ENCODE measurements around the gene PMM2. TPM values are rescaled to one million over a fixed set of nuclear protein-coding genes. Genes with fewer than 3 reads are reported as not detected.
A peak's percentile ranks its signal among the peaks of the same experiment; 100 is the strongest.
"Not testable (repeated sequence)": the region's sequence is repeated elsewhere in the genome, so short reads cannot be mapped to it uniquely, and the experiment has no call there.

PMM2 gene
- polyA plus RNA-seq, 1 donor from 2014 or later: 32.3 TPM

DNA sequence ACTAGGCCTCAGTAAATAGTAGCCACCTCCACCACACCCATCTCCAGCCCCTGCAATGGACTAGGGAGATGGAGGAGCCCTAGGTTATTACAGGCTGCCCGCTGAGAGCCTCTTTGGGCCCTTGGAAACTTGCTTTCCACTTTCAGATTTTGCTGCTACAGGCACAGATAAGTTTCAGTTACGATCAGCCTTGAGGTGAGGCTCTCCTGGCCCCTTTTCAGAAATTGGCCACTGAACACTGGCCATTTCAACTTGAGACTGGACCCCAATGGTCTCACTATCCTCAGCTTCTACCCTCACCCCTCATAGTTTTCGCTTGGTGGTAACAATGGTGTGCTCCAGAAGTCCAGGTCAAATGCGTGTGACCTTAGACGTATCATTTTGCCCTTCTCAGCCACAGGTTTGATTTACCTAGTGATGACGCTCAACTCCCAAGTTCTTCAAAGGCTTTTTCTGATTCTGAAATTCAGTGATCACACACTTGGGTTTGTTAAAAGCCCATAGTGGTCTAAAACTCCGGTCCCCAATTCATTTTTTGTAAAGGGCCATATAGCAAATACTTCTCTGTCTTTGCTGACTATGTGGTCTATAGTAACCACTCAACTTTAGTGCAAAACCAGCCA, 1.0 kb downstream of the PMM2 start:
- Mint-ChIP-seq H3K4me3 (peak overlapping the region; percentile 87 to 98 (median 95)), H3K36me3 (no peaks in the 10 kb centered on the region), H3K4me1 (peaks cover 21 to 27% (median 25%) of the 10 kb centered on the region in 3 donors), H3K27ac (peak overlapping the region; percentile 67 to 94 (median 93)), H3K9me3 (no peaks in the 10 kb centered on the region), H3K27me3 (no peaks in the 10 kb centered on the region)

DNA sequence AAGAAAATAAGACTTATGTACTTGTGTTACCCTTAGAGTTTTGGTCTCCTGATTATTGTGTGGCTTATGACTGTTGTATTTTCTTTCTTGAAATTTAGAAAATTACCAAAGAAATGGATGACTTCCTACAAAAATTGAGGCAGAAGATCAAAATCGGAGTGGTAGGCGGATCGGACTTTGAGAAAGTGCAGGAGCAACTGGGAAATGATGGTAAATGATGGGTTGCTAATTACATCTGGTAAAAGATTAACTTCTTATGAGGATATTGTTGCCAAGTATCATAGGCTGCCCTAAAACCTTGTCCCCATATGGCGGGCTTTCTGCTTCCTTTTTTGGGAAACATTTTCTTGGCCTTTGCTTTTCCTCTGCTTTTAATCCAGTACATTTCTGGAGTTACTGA, 4.1 kb downstream of the PMM2 start:
- H3K4me1 Mint-ChIP-seq: peaks cover 16 to 19% (median 18%) of the 10 kb centered on the region in 3 donors
- no peak overlapping the region for H3K4me3 Mint-ChIP-seq
- no peak overlapping the region for H3K27ac Mint-ChIP-seq
- no peaks in the 10 kb centered on the region for H3K27me3 Mint-ChIP-seq
- no peaks in the 10 kb centered on the region for H3K9me3 Mint-ChIP-seq
- peaks cover 3% of the 10 kb centered on the region for H3K36me3 Mint-ChIP-seq

DNA sequence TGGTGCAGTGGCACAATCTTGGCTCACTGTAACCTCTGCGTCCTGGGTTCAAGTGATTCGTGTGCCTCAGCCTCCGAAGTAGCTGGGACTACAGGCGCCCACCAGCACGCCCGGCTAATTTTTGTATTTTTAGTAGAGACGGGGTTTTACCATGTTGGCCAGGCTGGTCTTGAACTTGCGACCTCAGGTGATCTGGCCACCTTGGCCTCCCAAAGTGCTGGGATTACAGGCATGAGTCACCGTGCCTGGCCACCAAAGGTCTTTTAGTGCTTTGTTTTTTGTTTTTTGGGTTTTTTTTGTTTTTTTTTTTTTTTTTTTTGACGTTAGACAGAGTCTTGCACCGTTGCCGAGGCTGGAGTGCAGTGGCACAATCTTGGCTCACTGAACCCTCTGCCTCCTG, 6.1 kb downstream of the PMM2 start:
- not testable (repeated sequence) for H3K9me3 Mint-ChIP-seq, H3K4me3 Mint-ChIP-seq, H3K36me3 Mint-ChIP-seq, H3K27ac Mint-ChIP-seq, H3K4me1 Mint-ChIP-seq, H3K27me3 Mint-ChIP-seq

DNA sequence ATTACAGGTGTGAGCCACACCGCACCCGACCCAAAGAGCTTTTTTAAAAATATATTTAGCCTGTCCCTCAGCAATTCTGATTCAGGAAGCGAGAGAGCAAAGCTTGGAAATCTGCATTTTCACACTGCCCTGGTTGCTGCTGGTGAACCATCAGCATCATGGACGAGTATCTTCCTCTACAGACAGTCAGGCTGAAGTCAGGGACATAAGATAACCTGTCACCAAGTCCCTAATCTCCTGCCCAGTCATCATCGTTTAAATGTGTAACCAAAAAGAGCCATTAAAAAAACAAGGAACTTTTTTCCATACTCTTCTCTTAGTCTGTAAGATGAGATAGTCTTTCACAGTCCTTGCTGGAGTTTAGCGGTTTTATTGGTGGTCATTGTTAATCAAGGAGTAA, 6.7 kb downstream of the PMM2 start:
- peaks cover under 1 to 5% (median 5%) of the 10 kb centered on the region in 3 donors for H3K4me1 Mint-ChIP-seq
- no peak overlapping the region for H3K27ac Mint-ChIP-seq
- H3K4me3 Mint-ChIP-seq: peak overlapping the region in 1 of 4 donors; percentile 4
- no peaks in the 10 kb centered on the region for H3K27me3 Mint-ChIP-seq
- peaks cover 3% of the 10 kb centered on the region for H3K36me3 Mint-ChIP-seq
- no peaks in the 10 kb centered on the region for H3K9me3 Mint-ChIP-seq

DNA sequence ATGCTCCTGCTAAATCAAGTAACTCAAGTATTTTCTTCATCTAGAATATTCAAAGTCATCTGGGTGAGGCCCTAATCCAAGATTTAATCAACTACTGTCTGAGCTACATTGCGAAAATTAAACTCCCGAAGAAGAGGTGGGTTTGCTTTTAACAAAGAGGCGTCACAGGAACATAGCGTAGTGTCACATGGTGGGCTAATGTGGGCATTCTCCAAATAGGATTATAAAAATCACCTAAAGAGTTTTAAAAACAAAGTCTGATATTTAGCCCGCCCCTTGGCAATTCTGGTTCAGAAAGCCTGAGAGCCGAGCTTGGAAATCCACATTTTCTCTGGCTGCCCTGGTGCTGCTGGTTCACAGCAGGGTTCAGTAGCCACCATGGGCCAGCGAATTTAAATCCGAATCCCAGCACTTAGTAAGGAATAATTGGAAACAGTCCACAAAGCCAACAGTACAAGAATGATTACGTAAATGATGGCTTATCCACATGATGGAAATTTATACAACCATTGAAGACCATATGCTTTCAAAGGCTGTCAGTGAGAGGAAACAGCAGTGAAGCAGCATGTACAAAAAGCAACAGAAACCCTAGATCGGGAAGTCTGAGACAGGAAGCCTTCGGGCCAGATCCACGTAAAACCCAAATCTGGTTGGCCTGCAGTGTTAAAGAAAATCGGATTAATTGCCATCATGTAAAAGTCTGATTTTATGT, 8.8 kb downstream of the PMM2 start:
- peaks cover 7% of the 10 kb centered on the region for H3K36me3 Mint-ChIP-seq
- peaks cover 0 to 5% (median 1%) of the 10 kb centered on the region in 3 donors for H3K4me1 Mint-ChIP-seq
- no peaks in the 10 kb centered on the region for H3K9me3 Mint-ChIP-seq
- H3K4me3 Mint-ChIP-seq: no peak overlapping the region
- no peaks in the 10 kb centered on the region for H3K27me3 Mint-ChIP-seq
- H3K27ac Mint-ChIP-seq: no peak overlapping the region

DNA sequence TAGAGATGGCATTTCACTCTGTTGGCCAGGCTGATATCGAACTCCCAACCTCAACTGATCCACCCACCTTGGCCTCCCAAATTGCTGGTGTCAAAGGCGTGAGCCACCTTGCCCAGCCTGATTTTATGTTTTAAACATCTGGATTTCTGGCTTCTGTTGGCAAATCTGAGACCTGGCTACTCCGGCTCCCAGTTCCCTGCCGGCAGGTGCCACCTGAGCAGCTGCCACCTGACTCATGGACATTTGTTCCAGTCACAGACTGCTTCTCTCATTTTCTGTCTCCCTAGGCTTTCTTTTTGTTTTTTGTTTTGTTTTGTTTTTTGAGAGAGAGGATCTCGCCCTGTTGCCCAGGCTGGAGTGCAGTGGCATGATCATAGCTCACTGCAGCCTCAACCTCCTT, 9.6 kb downstream of the PMM2 start:
- Mint-ChIP-seq H3K9me3 (no peaks in the 10 kb centered on the region), H3K36me3 (peaks cover 9% of the 10 kb centered on the region), H3K27me3 (no peaks in the 10 kb centered on the region), H3K4me3 (peak overlapping the region in 1 of 4 donors; percentile 43), H3K27ac (no peak overlapping the region), H3K4me1 (peaks cover 0 to 5% (median 1%) of the 10 kb centered on the region in 3 donors)

DNA sequence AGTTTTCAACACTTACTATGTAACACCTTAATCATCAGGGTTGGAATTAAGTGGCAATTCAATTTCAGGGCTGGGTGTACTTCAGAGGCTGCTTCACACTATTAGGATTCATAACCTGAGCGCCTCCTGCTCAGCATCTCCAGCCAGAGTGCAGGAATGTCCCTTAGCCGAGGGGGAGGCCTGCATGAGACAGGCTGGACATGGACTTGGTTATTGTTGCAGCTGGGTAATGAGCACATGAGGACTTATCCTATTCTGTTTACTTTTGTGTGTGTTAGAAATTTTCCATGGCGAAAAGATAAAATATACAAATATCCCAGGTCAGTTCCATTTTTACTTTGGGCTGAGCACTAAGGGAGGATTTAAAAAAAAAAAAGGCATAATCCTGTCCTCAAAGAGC, 10.4 kb downstream of the PMM2 start:
- H3K4me3 Mint-ChIP-seq: no peak overlapping the region
- H3K27ac Mint-ChIP-seq: no peak overlapping the region
- H3K9me3 Mint-ChIP-seq: no peaks in the 10 kb centered on the region
- H3K36me3 Mint-ChIP-seq: peaks cover 9% of the 10 kb centered on the region
- peaks cover 0 to 2% (median 1%) of the 10 kb centered on the region in 3 donors for H3K4me1 Mint-ChIP-seq
- no peaks in the 10 kb centered on the region for H3K27me3 Mint-ChIP-seq

DNA sequence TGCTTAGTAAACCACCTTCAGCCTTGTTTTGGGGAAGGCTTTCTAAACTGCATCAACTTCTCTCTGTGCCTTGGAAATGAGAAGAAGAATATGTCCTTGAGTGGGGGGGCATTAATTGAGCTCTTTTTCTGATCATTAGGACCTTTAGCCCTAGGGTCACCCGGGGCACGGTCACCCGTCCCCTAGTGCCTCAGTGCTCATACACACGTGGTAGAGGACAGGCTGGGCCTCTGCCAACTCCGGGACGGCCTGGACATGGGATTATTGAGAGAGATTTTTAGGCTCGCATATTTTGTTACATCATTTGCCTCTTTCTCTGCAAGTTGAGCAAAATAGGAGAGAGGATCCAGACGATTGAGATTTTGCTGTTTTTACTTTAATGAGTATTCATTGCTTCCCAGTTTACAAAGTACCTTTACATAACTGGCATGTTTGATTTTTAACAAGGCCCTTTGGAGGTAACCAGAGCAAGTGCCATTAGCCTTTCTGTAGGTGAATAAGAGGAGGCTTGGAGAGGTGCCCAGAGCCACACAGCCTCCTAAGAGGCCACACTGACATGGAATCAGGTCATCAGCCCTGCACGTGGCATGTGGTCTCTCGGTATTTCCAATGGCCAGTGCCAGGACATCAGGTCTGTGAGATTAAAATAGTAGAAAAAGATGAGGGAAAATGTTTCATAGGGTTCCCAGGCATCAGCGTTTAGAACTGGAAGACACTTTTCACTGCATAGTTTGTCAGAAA, 11.1 kb downstream of the PMM2 start:
- Mint-ChIP-seq H3K27ac (no peak overlapping the region), H3K4me1 (peaks cover 0 to 1% (median 0%) of the 10 kb centered on the region in 3 donors), H3K27me3 (no peaks in the 10 kb centered on the region), H3K9me3 (no peaks in the 10 kb centered on the region), H3K36me3 (peaks cover 9% of the 10 kb centered on the region), H3K4me3 (no peak overlapping the region)

DNA sequence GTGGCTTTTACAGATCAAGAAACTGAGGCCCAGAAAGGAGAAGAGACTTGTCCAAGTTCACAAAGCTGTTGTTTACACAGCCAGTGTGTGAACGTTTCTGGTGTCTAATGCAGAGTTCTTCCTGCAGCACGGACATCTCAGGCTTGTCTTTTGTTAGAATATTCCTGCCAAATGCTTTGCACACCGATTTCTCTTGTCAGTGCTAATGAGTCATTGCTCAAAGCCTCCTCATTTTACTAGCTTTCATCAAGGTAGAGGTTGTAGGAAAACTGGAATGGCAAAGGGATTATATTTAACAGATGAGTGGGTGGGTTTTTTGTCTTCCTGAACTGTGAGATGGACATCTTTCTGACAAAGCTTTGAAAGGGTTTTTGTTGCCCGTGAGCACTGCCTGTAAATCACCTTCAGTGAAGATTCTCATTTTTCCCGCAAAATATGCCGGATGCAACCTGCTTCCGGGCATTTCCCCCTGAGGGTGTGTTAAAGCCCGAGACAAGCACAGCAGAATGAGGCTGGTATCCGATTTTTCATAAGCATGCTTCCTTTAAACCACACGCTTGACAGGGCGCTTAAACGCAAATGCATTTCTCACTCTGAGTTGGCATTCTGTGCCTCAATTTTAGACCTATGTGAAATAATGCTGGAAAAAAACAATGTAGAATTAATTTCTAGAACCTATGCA, 14.7 kb downstream of the PMM2 start:
- peak overlapping the region in 1 of 3 donors; percentile 53 for H3K27ac Mint-ChIP-seq
- no peaks in the 10 kb centered on the region for H3K9me3 Mint-ChIP-seq
- no peak overlapping the region for H3K4me3 Mint-ChIP-seq
- no peaks in the 10 kb centered on the region for H3K27me3 Mint-ChIP-seq
- peaks cover 1 to 4% (median 2%) of the 10 kb centered on the region in 3 donors for H3K4me1 Mint-ChIP-seq
- H3K36me3 Mint-ChIP-seq: peaks cover 6% of the 10 kb centered on the region

DNA sequence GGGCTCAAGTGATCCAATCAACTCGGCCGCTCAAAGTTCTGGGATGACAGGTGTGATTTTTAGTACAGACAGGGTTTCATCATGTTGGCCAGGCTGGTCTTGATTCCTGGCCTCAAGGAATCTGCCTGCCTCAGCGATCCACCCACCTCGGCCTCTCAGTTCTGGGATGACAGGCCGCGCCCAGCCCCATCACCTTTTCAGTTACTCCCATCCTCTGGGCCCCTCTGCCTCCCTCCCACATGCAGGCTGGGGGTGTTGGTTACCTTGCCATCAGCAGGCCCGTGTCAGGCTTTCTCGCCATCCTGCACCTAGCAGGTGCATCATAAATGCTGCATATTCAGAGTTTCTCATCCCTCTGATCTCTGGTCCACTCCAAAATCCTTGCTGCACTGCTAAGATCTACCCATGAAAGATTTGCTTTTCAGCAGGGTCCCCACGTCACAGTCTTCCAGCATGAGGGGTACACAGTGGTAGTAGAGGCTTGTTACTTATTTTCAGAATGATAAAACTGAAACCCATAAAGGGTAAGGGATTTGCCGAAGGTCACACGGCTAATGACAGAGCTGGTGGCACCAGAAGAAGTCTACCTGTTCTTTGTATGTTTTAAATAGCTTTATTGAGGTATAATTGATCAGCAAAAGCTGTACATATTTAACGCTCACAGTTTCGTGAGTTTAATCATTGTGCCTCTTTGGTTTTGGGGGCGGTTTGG, 16.6 kb downstream of the PMM2 start:
- Mint-ChIP-seq H3K4me1 (peaks cover 11 to 13% (median 12%) of the 10 kb centered on the region in 3 donors), H3K36me3 (peaks cover 9% of the 10 kb centered on the region), H3K4me3 (no peak overlapping the region), H3K9me3 (no peaks in the 10 kb centered on the region), H3K27me3 (no peaks in the 10 kb centered on the region), H3K27ac (no peak overlapping the region)

DNA sequence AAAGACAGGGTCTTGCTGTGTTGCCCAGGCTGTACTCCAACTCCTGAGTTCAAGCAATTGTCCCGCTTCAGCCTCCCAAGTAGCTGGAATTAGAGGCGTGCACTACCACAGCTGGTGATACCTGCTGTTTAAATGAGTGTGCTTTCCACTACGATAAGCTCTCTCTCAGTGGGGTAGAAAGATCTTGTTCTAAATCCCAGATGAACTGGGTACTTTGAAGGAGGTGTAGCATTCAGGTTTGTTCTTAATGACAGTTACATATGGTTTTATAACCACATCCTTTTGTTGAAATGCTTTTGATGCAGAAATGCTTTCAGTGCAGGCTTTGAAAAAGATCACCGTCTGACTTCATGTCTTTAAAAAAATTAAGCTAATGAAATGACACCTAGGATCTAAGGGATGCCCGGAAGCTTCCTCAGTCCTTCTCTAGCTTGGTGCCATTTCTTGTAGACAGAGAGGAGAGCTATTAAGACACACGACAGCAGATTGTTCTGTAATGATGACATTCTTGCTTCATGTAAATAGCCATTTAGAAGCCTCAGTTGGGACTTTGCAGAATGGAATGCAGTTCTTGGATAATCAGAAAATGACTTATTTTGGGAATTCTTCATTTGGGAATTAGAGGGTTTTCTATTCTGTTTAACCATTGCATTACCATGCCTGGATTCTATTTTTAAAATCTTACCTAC, 19.5 kb downstream of the PMM2 start:
- peaks cover 4% of the 10 kb centered on the region for H3K36me3 Mint-ChIP-seq
- no peak overlapping the region for H3K27ac Mint-ChIP-seq
- peak overlapping the region in 2 of 4 donors; percentile 25 to 43 for H3K4me3 Mint-ChIP-seq
- H3K27me3 Mint-ChIP-seq: no peaks in the 10 kb centered on the region
- H3K4me1 Mint-ChIP-seq: peaks cover 12 to 14% (median 13%) of the 10 kb centered on the region in 3 donors
- no peaks in the 10 kb centered on the region for H3K9me3 Mint-ChIP-seq

DNA sequence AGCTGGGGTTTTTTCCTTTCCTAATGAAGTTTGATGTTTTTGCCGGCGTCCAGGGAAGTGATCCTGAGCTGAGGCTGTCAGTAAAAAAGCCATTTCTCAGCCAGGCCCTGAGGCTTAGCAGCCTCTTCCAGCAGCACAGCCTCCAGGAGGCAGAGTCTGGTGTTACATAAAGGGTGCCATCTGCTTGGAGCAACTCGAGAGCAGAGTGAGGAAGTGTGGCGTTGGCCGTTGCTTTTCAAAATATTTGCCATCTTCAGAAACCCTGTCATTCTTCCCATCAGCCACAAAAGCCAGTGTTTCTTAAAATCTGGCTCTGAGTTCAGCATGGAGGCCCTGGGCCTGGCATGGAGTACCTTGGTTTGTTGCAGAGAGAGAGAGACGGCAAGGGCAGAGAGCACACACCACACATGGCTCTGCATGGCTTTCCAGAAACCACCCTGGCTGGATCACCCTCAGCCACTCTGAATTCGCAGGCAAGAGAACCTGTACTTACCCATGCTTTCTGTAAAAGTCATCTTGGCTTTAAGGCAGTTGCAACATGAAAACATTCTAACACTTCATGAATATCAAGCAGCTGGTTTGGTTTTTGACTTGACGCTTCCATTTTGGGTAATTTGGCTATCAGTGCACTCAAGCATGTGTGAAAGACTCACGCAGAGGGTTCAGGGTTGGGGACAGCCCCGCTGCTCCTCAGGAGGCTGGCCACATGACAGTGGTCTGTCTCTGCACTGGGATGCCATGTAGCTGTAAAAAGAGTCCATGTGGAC, 21.0 kb downstream of the PMM2 start:
- Mint-ChIP-seq H3K4me3 (peak overlapping the region in 2 of 4 donors; percentile 2 to 63), H3K27me3 (no peaks in the 10 kb centered on the region), H3K9me3 (no peaks in the 10 kb centered on the region), H3K4me1 (peaks cover 12 to 17% (median 13%) of the 10 kb centered on the region in 3 donors), H3K36me3 (peaks cover 4% of the 10 kb centered on the region), H3K27ac (no peak overlapping the region)

DNA sequence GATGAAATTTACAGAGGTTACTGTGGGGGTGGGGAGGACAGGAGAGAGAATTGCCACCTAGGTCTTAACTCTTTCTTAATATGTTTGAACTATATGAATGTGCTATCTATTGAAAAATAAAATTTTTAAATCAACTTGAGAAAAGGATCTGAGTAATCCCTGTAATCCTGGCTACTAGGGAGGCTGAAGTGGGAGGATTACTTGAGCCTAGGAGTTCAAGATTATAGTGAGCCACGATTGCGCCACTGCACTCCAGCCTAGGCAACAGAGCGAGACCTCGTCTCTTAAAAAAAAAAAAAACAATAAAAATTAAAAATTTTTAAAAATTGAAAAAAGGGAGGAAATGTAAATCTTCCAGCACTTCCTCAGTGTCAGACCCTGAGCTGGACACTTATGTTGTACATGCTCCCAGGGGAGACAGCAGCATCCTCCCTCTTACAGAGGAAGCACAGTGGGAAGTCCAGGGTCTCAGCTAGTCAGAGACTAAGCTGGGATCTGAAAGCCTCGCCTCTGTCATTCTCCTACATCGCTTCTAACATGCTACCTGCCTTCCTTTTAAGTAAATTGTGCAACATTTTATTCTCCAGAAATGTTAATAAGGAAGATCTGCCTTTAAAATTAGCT, 21.9 kb downstream of the PMM2 start:
- H3K9me3 Mint-ChIP-seq: no peaks in the 10 kb centered on the region
- H3K36me3 Mint-ChIP-seq: peaks cover 4% of the 10 kb centered on the region
- no peaks in the 10 kb centered on the region for H3K27me3 Mint-ChIP-seq
- H3K4me3 Mint-ChIP-seq: peak overlapping the region in 2 of 4 donors; percentile 2 to 63
- H3K4me1 Mint-ChIP-seq: peaks cover 12 to 17% (median 13%) of the 10 kb centered on the region in 3 donors
- no peak overlapping the region for H3K27ac Mint-ChIP-seq
